HG03108 (cell line): ENCODE measurements around the gene CCNY.

Experiments
- ATAC-seq: cut with Tn5 transposase; IDR thresholded peaks from one replicate; pipeline ENCODE4 v1.9.1; 2021; ENCODE audit warnings: moderate library complexity; ENCODE audit not compliant: unreplicated experiment

CCNY gene

DNA sequence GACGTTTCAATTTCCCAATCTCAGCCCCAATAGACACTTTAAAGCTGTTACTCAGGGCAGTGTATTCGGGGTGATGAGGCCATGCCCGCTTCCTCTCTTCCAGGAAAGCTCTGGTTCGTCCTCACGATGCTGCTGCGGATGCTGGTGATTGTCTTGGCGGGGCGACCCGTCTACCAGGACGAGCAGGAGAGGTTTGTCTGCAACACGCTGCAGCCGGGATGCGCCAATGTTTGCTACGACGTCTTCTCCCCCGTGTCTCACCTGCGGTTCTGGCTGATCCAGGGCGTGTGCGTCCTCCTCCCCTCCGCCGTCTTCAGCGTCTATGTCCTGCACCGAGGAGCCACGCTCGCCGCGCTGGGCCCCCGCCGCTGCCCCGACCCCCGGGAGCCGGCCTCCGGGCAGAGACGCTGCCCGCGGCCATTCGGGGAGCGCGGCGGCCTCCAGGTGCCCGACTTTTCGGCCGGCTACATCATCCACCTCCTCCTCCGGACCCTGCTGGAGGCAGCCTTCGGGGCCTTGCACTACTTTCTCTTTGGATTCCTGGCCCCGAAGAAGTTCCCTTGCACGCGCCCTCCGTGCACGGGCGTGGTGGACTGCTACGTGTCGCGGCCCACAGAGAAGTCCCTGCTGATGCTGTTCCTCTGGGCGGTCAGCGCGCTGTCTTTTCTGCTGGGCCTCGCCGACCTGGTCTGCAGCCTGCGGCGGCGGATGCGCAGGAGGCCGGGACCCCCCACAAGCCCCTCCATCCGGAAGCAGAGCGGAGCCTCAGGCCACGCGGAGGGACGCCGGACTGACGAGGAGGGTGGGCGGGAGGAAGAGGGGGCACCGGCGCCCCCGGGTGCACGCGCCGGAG lies 271.4 kb downstream of the CCNY start:
- ATAC-seq = no peak

DNA sequence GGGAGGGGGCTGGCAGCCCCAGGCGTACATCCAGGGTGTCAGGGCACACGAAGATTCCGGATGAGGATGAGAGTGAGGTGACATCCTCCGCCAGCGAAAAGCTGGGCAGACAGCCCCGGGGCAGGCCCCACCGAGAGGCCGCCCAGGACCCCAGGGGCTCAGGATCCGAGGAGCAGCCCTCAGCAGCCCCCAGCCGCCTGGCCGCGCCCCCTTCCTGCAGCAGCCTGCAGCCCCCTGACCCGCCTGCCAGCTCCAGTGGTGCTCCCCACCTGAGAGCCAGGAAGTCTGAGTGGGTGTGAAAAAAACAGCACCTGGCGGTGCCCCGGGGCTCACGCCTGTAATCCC lies 272.0 kb downstream of the CCNY start:
- ATAC-seq = no peak

DNA sequence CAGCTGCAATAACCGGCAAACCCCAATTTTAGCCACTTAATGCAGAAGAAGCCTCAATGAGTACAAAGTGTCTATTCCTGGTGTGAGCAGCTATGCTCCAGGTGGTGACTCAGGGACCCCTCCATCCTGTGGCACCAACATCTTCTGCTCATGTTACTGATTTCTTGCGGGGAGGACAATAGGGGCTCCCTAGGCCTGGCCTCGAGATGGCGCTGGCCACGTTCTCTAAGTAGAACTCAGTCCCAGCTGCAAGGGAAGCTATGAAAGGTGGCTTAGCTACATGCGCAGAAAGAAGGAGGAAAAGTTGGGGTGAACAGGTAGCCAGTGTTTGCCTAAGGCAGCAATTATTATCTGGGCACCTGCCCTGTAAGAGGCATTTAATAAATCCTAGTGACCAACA lies 275.4 kb downstream of the CCNY start:
- no peak for ATAC-seq

DNA sequence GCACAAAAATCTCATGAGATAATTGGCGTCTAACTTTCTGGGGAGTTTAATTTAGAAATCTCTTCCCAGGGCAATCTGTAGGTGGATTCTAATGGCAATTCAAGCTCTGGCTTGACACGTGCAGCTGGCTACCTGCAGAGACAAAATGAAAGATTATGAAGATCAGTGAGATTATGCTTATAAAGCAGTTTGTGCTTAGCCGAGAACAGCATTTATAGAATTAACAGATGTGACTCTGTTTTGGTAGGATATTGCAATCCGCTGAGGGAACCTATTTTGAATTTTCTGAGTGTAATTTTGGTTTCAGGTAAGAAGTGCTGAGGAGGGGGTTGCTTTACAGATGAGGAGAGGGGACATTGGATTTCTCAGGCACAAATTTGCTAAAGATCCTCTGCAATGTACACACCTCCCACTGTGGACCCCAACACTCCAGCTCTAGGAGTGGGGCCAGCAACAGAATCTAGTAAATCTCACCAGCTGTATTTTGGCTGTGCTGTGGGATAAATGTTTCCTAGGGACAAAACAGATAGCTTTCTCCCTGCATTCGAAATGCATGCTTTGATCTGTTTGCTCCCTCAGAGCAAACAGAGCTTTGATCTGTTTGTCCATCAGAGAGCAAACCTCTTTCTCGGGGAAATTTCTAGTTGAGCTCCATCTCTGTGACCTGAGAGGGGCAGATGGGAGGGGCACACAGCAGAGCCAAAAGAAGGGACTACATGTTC lies 276.2 kb downstream of the CCNY start:
- ATAC-seq = no peak

- ATAC-seq = no peak
These were observed 276.8 kb downstream of the CCNY start for GRCh38 chr10:35613107-35613440.

DNA sequence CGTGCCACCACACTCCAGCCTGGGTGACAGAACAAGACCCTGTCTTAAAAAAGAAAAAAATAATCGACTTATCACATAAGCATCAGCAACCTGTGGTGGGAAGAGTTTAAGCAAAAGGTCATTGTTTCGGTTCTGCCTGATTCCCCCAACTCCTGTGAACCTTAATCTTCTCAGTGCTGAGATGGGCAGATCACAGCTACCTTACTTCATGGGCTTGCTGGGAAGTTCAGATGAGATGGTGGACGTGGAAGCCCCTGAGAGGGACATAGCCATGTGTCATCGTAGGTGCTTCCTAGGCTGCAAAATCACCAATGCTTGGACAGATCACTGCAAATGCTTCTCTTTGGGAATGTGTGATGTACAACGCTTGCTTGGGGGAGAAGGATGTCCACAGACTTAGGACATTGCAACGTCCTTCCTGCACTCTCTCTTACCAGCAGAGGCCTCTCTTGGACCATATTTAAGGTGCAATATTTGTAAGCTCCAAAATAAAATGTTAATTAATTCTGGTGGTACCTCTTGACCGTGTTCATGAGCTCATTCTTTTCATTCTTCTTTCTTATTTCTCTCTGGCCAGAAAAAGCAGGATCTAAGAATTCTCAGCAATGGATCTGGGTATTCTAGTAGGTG lies 277.4 kb downstream of the CCNY start:
- ATAC-seq = no peak

DNA sequence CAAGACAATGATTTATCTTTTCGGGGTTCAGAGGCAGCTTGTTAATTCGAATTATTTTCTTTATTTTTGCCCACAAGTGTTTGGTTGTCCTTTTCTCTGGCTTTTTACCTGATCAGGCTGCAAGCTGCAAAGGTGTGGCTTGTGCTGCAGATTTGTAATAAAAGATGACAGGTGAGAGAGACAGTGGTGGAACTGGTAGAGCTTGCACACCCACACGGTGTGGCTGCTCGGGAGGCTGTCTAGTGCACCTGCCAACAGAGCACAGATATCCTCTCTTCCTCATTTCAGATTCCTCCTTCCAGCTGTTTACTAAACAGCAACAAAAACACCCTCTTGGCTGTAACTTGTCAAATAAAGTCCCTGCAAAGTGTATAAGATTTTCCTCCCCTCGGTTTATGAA lies 278.0 kb downstream of the CCNY start:
- ATAC-seq = no peak
